K562 (cell line): ENCODE data around the gene PDZD8. TPM values are rescaled to one million over a fixed set of nuclear protein-coding genes. Genes with fewer than 3 reads are reported as not detected.

Source experiments
- ATAC-seq: fragments of 200-7000 bp; cut with Tn5 transposase; 3 replicates; pipeline ENCODE4 v1.9.1; 2020; ENCODE audit warnings: moderate library complexity
- BruUV-seq: library from RNA; stranded (reverse); fragments of 400-500 nt; replicated peaks from 2 replicates; lab custom pipeline; 2021; lab: Mats Ljungman, UMichigan
- CTCF ChIA-PET: fragments of 300-600 bp; formaldehyde crosslinking; extraction: SDS; loops from one replicate; lab custom pipeline; 2021; ENCODE audit warnings: low intra/inter-chr PET ratio; lab: Yijun Ruan, JAX
- POLR2A ChIA-PET: fragments of 300-600, 350-650 bp; sonication (Branson Sonifier 250); formaldehyde crosslinking; extraction: SDS; loops from one replicate; lab custom pipeline; 2021; ENCODE audit warnings: antibody characterized with exemption, inconsistent platforms; lab: Yijun Ruan, JAX
- DNase-seq, 4 experiments: peaks; one replicate each; pipeline versions ENCODE4 v3.0.0 to v3.0.0-alpha.2; 2011 to 2018; ENCODE audit warnings: low spot score in 3 of 4, mixed read lengths in 3 of 4; ENCODE audit errors: extremely low read depth in 1 of 4
- FAIRE-seq: peaks from 2 replicates; lab custom pipeline; 2011; peaks lifted over from hg19 to GRCh38; lab: Jason Lieb, UNC
- H2AFZ ChIP-seq: 2 replicates; pipeline ENCODE4 v1.6.0; 2011; ENCODE audit warnings: low read depth, low read length, control low read depth, inconsistent platforms
- H3K27ac ChIP-seq: fragments of 200-600 bp; 3 replicates; pipeline ENCODE4 v1.8.0; 2011; ENCODE audit warnings: low read depth, mild to moderate bottlenecking, control low read depth, inconsistent platforms, low read length, moderate library complexity, mixed read lengths; ENCODE audit errors: extremely low read depth
- H3K27me3 ChIP-seq, 2 experiments: fragments of 300-600 bp in 1 of 2; 2 replicates in 1 of 2; 3 replicates in 1 of 2; pipeline versions ENCODE4 v1.6.0 to v1.8.0; 2011; ENCODE audit warnings: inconsistent platforms in 2 of 2, low read length in 2 of 2, mild to moderate bottlenecking in 1 of 2, mixed read lengths in 1 of 2, moderate library complexity in 1 of 2; ENCODE audit not compliant: control insufficient read depth in 2 of 2, insufficient read depth in 2 of 2
- H3K36me3 ChIP-seq: fragments of 300-600 bp; 3 replicates; pipeline ENCODE4 v1.8.0; 2011; ENCODE audit warnings: mild to moderate bottlenecking, low read length, inconsistent platforms; ENCODE audit not compliant: control insufficient read depth, insufficient read depth
- H3K4me1 ChIP-seq, 2 experiments: fragments of 200-600 bp in 1 of 2; replicated peaks in 1 of 2; 2 replicates in 1 of 2; 3 replicates in 1 of 2; pipeline versions ENCODE4 v1.5.1 to v1.8.0; 2011; ENCODE audit warnings: inconsistent platforms in 2 of 2, low read length in 2 of 2, mild to moderate bottlenecking in 1 of 2, mixed read lengths in 1 of 2, moderate library complexity in 1 of 2; ENCODE audit not compliant: control insufficient read depth in 2 of 2, insufficient read depth in 2 of 2
- H3K4me2 ChIP-seq: 2 replicates; pipeline ENCODE4 v1.6.1; 2011; ENCODE audit warnings: low read length, control low read depth, inconsistent platforms, mixed read lengths; ENCODE audit not compliant: insufficient read depth
- H3K4me3 ChIP-seq: fragments of 200-600 bp; sonication (generic), shearing (Covaris generic); 2 replicates; pipeline ENCODE4 v1.5.1; 2016; ENCODE audit warnings: control low read depth, inconsistent platforms
- H3K79me2 ChIP-seq: fragments of 200-600 bp; 3 replicates; pipeline ENCODE4 v1.8.0; 2011; ENCODE audit warnings: low read length, inconsistent platforms; ENCODE audit not compliant: control insufficient read depth, insufficient read depth
- H3K9ac ChIP-seq, 2 experiments: 2 replicates each; pipeline versions ENCODE4 v1.6.0 to v1.6.1; 2011; ENCODE audit warnings: low read depth in 2 of 2, low read length in 2 of 2, control low read depth in 1 of 2, inconsistent platforms in 1 of 2, mild to moderate bottlenecking in 1 of 2, mixed read lengths in 1 of 2; ENCODE audit not compliant: insufficient read depth in 1 of 2
- H3K9me1 ChIP-seq: one replicate; pipeline ENCODE4 v1.6.0; 2011; ENCODE audit warnings: inconsistent platforms, mild to moderate bottlenecking, low read length, moderate library complexity; ENCODE audit not compliant: control insufficient read depth, insufficient read depth
- H3K9me3 ChIP-seq: replicated peaks from 2 replicates; pipeline ENCODE4 v1.5.1; 2011; ENCODE audit warnings: low read depth, low read length, inconsistent platforms; ENCODE audit not compliant: control insufficient read depth, insufficient read depth
- H4K20me1 ChIP-seq: replicated peaks from 2 replicates; pipeline ENCODE4 v1.6.1; 2011; ENCODE audit warnings: low read length, inconsistent platforms, mixed read lengths; ENCODE audit not compliant: control insufficient read depth, insufficient read depth
- CEBPB ChIP-seq: fragments of 450-650 bp; IDR thresholded peaks from 2 replicates; pipeline ENCODE4 v1.6.1; 2016; ENCODE audit warnings: missing genetic modification characterization, missing compliant biosample characterization
- CEBPG ChIP-seq, 3 experiments: fragments of 200-800 bp in 1 of 3; sonication (Bioruptor generic) in 1 of 3; sonication (generic) in 1 of 3; formaldehyde crosslinking in 1 of 3; IDR thresholded peaks in 2 of 3; conservative IDR thresholded peaks in 1 of 3; 2 replicates each; pipeline versions ENCODE4 v1.6.1 to v1.8.0; 2016 to 2022; ENCODE audit warnings: missing compliant biosample characterization in 2 of 3, missing genetic modification characterization in 2 of 3, mild to moderate bottlenecking in 1 of 3, missing genetic modification reagents in 1 of 3
- ZC3H8 ChIP-seq: fragments of 450-650 bp; IDR thresholded peaks from 2 replicates; pipeline ENCODE4 v1.6.1; 2017
- WGBS: fragments of 100-300 bp; shearing (Covaris generic); methylation state at CpG from one replicate; pipeline ENCODE4 v1.1.6; 2016; ENCODE audit warnings: low coverage, mixed read lengths; ENCODE audit not compliant: insufficient coverage; ENCODE audit errors: missing lambda C conversion rate; 5-methylcytosine and 5-hydroxymethylcytosine counted together
- in situ Hi-C: fragments of 300-500 bp; cut with MboI; formaldehyde crosslinking; loops from 4 replicates; pipeline ENCODE4 v1.15.0; 2018; ENCODE audit warnings: inconsistent platforms, mixed read lengths
- intact Hi-C: fragments of 100-400 bp; cut with micrococcal nuclease; formaldehyde crosslinking; loops from 2 replicates; pipeline ENCODE4 v1.14.2; 2022
- polyA plus RNA-seq, 8 experiments: library from polyadenylated mRNA; depleted of rRNA in 4 of 8; stranded (reverse) in 5 of 8; unstranded in 3 of 8; fragments of >200 nt; fragmentation: Nextera tagmentation in 2 of 8; fragmentation: Illumina TruSeq in 1 of 8; extraction: Ambion mirVana in 2 of 8; extraction: Trizol in 1 of 8; gene quantifications; 2 replicates each; pipeline versions ENCODE4 v1.2.1 to v1.2.3, GENCODE V29; 2011 to 2014; ENCODE audit warnings: inconsistent platforms in 1 of 8, missing spikeins in 1 of 8
- total RNA-seq, 7 experiments: library from RNA; depleted of rRNA in 6 of 7; stranded (reverse); fragments of >200 nt in 6 of 7; fragmentation: Illumina TruSeq in 2 of 7; extraction: Trizol in 2 of 7; gene quantifications; 2 replicates each; pipeline versions ENCODE4 v1.2.1 to v1.2.3, GENCODE V29; 2011 to 2021; ENCODE audit warnings: low replicate concordance in 1 of 7
- TF ChIP-seq, protein P1 (sequence below): sonication (generic); formaldehyde crosslinking; IDR thresholded peaks from 2 replicates; pipeline ENCODE4 v1.8.1; 2023; ENCODE audit warnings: mild to moderate bottlenecking, missing genetic modification reagents
- TF ChIP-seq, protein P2 (sequence below), 3 experiments: IDR thresholded peaks in 2 of 3; conservative IDR thresholded peaks in 1 of 3; 2 replicates each; pipeline ENCODE4 v1.5.1; 2011 to 2012; ENCODE audit warnings: low read length in 3 of 3, mild to moderate bottlenecking in 3 of 3, control low read depth in 2 of 3, improper control_type of control experiment in 1 of 3, inconsistent platforms in 1 of 3, low read depth in 1 of 3, mixed read lengths in 1 of 3, moderate library complexity in 1 of 3; ENCODE audit not compliant: insufficient read depth in 2 of 3

The PDZD8 gene
- total and polyA plus RNA-seq, 9 of the 15 experiments (the other 6 are each of a cell fraction or from before 2014, with no cell fraction given): 5.5 to 53.4 (median 36.8) TPM

DNA sequence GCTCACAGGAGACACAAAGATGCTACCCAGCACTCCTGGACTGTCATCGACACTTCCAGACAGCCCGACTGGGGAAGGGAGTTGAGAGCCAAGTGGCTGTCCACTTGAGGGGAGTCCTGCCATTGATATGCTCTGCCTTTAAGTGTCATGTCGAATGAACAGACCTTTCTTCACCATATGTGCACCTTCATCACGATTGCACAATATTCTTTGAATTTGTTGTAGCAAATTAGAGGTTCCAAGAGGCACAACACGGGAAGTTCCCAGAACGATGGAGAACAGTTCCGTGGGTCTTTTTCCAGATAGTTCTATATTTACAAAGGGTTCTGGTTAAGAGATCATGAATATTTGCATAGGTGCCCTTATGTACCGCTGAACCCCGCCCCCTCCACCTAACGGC lies 118.3 kb downstream of the PDZD8 start:
- H3K27ac ChIP-seq: no peak overlapping the region
- DNase-seq: no peak
- no peaks in the 10 kb centered on the region for H4K20me1 ChIP-seq
- no peak overlapping the region for H2AFZ ChIP-seq
- no peak for ATAC-seq
- peaks cover 8 to 53% of the 10 kb centered on the region in 2 experiments; a peak in 3 of 5 replicates for H3K27me3 ChIP-seq
- no peaks in the 10 kb centered on the region; a peak in 1 of 5 replicates for H3K4me1 ChIP-seq
- WGBS: 3% methylated on average over 10 of the region's 10 CpGs
- H3K4me2 ChIP-seq: no peak overlapping the region
- no peak for FAIRE-seq
- TF ChIP-seq CEBPB (tag) (peak; percentile 88), ZC3H8 (no peak), CEBPG (CRISPR knock-in tag; IDR thresholded peaks at IDR 0.05) (0 out of 2 replicates have a peak, but pooled peaks have one; percentile 44), CEBPG (tag; conservative IDR thresholded peaks at IDR 0.05 in 1 of 2, IDR thresholded peaks at IDR 0.05 in 1 of 2) (peak; percentile 45 to 71; a peak in 3 of 4 replicates)
- TF ChIP-seq, protein P1, sequence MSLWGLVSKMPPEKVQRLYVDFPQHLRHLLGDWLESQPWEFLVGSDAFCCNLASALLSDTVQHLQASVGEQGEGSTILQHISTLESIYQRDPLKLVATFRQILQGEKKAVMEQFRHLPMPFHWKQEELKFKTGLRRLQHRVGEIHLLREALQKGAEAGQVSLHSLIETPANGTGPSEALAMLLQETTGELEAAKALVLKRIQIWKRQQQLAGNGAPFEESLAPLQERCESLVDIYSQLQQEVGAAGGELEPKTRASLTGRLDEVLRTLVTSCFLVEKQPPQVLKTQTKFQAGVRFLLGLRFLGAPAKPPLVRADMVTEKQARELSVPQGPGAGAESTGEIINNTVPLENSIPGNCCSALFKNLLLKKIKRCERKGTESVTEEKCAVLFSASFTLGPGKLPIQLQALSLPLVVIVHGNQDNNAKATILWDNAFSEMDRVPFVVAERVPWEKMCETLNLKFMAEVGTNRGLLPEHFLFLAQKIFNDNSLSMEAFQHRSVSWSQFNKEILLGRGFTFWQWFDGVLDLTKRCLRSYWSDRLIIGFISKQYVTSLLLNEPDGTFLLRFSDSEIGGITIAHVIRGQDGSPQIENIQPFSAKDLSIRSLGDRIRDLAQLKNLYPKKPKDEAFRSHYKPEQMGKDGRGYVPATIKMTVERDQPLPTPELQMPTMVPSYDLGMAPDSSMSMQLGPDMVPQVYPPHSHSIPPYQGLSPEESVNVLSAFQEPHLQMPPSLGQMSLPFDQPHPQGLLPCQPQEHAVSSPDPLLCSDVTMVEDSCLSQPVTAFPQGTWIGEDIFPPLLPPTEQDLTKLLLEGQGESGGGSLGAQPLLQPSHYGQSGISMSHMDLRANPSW (CRISPR knock-in tag): no peak
- TF ChIP-seq, protein P2, sequence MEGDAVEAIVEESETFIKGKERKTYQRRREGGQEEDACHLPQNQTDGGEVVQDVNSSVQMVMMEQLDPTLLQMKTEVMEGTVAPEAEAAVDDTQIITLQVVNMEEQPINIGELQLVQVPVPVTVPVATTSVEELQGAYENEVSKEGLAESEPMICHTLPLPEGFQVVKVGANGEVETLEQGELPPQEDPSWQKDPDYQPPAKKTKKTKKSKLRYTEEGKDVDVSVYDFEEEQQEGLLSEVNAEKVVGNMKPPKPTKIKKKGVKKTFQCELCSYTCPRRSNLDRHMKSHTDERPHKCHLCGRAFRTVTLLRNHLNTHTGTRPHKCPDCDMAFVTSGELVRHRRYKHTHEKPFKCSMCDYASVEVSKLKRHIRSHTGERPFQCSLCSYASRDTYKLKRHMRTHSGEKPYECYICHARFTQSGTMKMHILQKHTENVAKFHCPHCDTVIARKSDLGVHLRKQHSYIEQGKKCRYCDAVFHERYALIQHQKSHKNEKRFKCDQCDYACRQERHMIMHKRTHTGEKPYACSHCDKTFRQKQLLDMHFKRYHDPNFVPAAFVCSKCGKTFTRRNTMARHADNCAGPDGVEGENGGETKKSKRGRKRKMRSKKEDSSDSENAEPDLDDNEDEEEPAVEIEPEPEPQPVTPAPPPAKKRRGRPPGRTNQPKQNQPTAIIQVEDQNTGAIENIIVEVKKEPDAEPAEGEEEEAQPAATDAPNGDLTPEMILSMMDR (IDR thresholded peaks at IDR 0.05 in 2 of 3, conservative IDR thresholded peaks at IDR 0.05 in 1 of 3; ENCODE audit: insufficient read depth in 2 of 3, low read depth in 1 of 3, low read length in 3 of 3): no peak
- no peak overlapping the region for H3K9ac ChIP-seq
- in situ Hi-C loops (no loop called here), intact Hi-C loops (no loop called here)
- H3K4me3 ChIP-seq: no peak overlapping the region
- ChIA-PET CTCF (no interaction called here), POLR2A (no interaction called here)
- no peaks in the 10 kb centered on the region for H3K79me2 ChIP-seq
- no peaks in the 10 kb centered on the region for H3K9me1 ChIP-seq
- H3K36me3 ChIP-seq: no peaks in the 10 kb centered on the region
- BruUV-seq: no TSS peak
- no peaks in the 10 kb centered on the region for H3K9me3 ChIP-seq
